Endothelial cell of umbilical vein (primary cell): ENCODE results near the gene NFIC.

Experiments
- CTCF ChIP-seq, 2 donors: IDR thresholded peaks; 1 replicate in 1 of 2; 2 replicates in 1 of 2; pipeline ENCODE4 v1.5.1; 2011; ENCODE audit warnings: low read length in 2 of 2, mild to moderate bottlenecking in 2 of 2, moderate library complexity in 2 of 2, control low read depth in 1 of 2, inconsistent platforms in 1 of 2, low read depth in 1 of 2; ENCODE audit not compliant: insufficient read depth in 1 of 2; ENCODE audit errors: extremely low read depth in 1 of 2
- EZH2 ChIP-seq: IDR thresholded peaks from 2 replicates; pipeline ENCODE4 v1.6.1; 2012; ENCODE audit warnings: borderline replicate concordance, low read depth, mild to moderate bottlenecking, moderate library complexity, low read length, inconsistent platforms; ENCODE audit not compliant: severe bottlenecking
- POLR2A ChIP-seq: IDR thresholded peaks from 2 replicates; pipeline ENCODE4 v1.6.1; 2012; ENCODE audit warnings: low read depth, mild to moderate bottlenecking, control low read depth, low read length
- POLR2AphosphoS5 ChIP-seq: IDR thresholded peaks from 2 replicates; pipeline ENCODE4 v1.6.1; 2012; ENCODE audit warnings: low read depth, mild to moderate bottlenecking, control low read depth, low read length, moderate library complexity; ENCODE audit not compliant: insufficient read depth

- TF ChIP-seq CTCF (IDR thresholded peaks at IDR 0.05; ENCODE audit: extremely low read depth in 1 of 2, insufficient read depth in 1 of 2, low read depth in 1 of 2, low read length in 2 of 2) (no peak), EZH2 (no peak), POLR2A (no peak), POLR2AphosphoS5 (no peak)
Measured at GRCh38 chr19:3344608-3345598, 21.5 kb upstream of the NFIC start.
